ENCODE results near the gene SNX25.
"Not testable (repeated sequence)": the region's sequence is repeated elsewhere in the genome, so short reads cannot be mapped to it uniquely, and the experiment has no call there.

Gene SNX25

GRCh38 chr4:185196437-185196836, 13.0 kb upstream of the SNX25 start:
- DNase-seq (ENCODE audit: insufficient read length, low spot score), result no peak
- TF ChIP-seq, protein P1, sequence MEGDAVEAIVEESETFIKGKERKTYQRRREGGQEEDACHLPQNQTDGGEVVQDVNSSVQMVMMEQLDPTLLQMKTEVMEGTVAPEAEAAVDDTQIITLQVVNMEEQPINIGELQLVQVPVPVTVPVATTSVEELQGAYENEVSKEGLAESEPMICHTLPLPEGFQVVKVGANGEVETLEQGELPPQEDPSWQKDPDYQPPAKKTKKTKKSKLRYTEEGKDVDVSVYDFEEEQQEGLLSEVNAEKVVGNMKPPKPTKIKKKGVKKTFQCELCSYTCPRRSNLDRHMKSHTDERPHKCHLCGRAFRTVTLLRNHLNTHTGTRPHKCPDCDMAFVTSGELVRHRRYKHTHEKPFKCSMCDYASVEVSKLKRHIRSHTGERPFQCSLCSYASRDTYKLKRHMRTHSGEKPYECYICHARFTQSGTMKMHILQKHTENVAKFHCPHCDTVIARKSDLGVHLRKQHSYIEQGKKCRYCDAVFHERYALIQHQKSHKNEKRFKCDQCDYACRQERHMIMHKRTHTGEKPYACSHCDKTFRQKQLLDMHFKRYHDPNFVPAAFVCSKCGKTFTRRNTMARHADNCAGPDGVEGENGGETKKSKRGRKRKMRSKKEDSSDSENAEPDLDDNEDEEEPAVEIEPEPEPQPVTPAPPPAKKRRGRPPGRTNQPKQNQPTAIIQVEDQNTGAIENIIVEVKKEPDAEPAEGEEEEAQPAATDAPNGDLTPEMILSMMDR (IDR thresholded peaks at IDR 0.05; ENCODE audit: insufficient read depth, missing control alignments), result no peak
- no peak for FAIRE-seq

DNA sequence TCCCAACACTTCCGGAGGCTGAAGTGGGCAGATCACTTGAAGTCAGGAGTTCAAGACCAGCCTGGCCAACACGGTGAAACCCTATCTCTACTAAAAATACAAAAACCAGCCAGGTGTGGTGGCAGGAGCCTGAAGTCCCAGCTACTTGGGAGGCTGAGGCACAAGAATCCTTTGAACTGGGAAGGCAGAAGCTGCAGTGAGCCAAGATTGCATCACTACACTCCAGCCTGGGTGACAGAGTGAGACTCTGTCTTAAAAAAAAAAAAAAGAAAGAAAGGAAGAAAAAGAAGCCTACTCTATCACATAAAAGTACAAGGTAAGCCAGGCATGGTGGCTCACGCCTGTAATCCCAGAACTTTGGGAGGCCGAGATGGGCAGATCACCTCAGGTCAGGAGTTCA, 11.2 kb upstream of the SNX25 start:
- DNase-seq (ENCODE audit: insufficient read length, low spot score); FAIRE-seq: not testable (repeated sequence)

- DNase-seq (ENCODE audit: insufficient read length, low spot score) (no peak), FAIRE-seq (no peak)
- TF ChIP-seq, protein P1 (IDR thresholded peaks at IDR 0.05; ENCODE audit: insufficient read depth, missing control alignments), result no peak
These were observed 7.1 kb upstream of the SNX25 start for GRCh38 chr4:185201977-185202962.

DNA sequence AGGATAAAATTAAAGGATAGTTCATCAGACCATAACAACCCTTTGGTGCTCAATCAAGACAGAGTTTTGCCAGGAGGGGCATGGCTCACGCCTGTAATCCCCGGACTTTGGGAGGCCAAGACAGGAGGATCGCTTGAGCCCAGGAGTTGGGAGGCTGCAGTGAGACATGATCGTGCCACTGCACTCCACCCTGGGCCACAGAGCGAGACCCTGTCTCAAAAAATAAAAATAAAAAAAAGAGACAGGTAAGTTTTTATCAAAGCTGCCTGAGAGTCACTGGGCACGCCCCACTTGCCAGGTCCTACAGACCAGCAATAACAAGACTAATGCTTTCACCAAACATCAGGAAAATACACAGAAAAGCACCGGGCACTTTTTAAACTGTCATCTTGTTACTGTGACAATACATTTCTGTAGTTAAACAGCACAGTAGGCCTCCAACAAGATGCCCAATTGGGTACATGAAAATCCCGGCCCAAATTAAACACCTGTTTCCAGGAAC, 6.4 kb upstream of the SNX25 start:
- TF ChIP-seq, protein P1 (IDR thresholded peaks at IDR 0.05; ENCODE audit: insufficient read depth, missing control alignments), result no peak
- DNase-seq (ENCODE audit: insufficient read length, low spot score) (no peak), FAIRE-seq (no peak)

- no peak for FAIRE-seq
- peak; percentile 81 for DNase-seq (ENCODE audit: insufficient read length, low spot score)
- TF ChIP-seq, protein P1 (IDR thresholded peaks at IDR 0.05; ENCODE audit: insufficient read depth, missing control alignments), result no peak
These were observed 5.7 kb upstream of the SNX25 start, which contains the start of gene CFAP97 for GRCh38 chr4:185203486-185204237. TSS of gene CFAP97 (minus strand) at chr4:185204000. CDS start at chr4:185191196, 12,804 bp downstream.

DNA sequence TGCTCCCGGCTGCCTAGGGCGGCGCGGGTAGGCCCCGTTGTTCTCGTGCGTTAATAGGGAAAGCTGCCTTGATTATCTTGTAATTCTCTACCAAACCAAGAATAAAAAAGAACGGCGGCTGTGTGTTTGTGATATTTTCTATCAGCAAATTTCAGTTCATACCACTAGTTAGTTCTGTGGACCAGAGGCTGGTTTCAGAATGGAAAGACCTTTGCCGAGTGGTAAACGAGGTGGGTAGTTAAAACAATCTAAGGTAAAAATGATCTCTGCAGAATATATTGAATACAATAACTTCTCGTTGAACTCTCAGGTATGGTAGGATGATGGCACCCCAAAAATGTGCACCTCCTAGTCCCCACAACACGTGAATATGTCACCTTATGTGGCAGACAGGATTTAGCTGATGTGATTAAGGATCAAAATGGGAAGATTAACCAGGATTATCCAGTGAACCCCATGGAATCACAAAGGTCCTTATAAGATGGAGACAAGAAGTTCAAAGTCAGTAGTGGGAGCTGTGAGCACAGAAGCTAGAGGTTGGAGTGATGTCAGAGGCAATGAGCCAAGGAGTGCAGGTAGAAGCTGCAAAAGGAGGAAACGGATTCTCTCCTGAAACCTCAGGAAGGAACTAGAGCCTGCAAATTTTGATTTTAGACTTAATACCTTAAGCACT, 5.0 kb upstream of the SNX25 start:
- FAIRE-seq (peak; percentile 90), DNase-seq (ENCODE audit: insufficient read length, low spot score) (peak; percentile 70)
- TF ChIP-seq, protein P1 (IDR thresholded peaks at IDR 0.05; ENCODE audit: insufficient read depth, missing control alignments), result peak; percentile 29

- not testable (repeated sequence) for DNase-seq (ENCODE audit: insufficient read length, low spot score); FAIRE-seq
These were observed 4.3 kb upstream of the SNX25 start for GRCh38 chr4:185205073-185205472.
